ENCODE data around the gene SNX18. TPM values are rescaled to one million over a fixed set of nuclear protein-coding genes. Genes with fewer than 3 reads are reported as not detected.

SNX18 gene
- total RNA-seq, 5 donors from 2014 or later (not counting 1 experiment from before 2014, with no cell fraction given): 13.7 to 35.7 (median 31.1) TPM

DNA sequence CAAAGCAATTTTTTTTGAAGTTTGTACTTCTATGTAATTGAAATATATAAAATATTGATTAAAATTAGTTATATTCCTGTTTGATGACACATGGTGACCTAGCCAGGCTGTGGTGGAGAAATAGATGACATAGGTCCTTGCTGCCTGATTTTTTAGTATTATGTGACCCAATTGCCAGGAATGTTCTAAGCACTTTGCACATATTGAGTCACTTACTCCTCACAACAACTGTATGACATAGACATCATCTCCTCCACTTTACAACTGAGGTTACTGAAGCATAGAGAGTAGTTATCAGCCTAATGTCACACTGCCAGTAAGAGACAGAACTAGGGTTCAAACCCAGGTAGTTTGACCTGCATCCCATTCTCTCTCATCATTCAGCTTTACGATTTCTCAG, 26.2 kb upstream of the SNX18 start:
- no peak for DNase-seq
- Histone ChIP-seq H3K27ac (ENCODE audit: low read length) (no peak overlapping the region), H3K27me3 (replicated peaks in 1 of 2; ENCODE audit: control insufficient read depth in 2 of 2, extremely low read depth in 1 of 2, insufficient read depth in 2 of 2, low read length in 1 of 2) (no peaks in the 10 kb centered on the region), H3K9me3 (no peaks in the 10 kb centered on the region), H3K4me3 (ENCODE audit: control insufficient read depth in 1 of 2, extremely low read depth in 1 of 2, low read length in 1 of 2) (no peak overlapping the region), H3K4me1 (ENCODE audit: control insufficient read depth in 1 of 2, extremely low read depth in 1 of 2, insufficient read depth in 2 of 2, low read length in 2 of 2) (no peaks in the 10 kb centered on the region), H3K36me3 (ENCODE audit: control insufficient read depth in 2 of 2, extremely low read depth in 1 of 2, insufficient read depth in 1 of 2, low read length in 1 of 2) (no peaks in the 10 kb centered on the region)
- peaks cover 0 to 5% of the 10 kb centered on the region in 2 donors for H3K27me3 Mint-ChIP-seq
- H3K4me1 Mint-ChIP-seq: peaks cover 0 to 4% (median 0%) of the 10 kb centered on the region in 3 donors
- CTCF ChIA-PET: no interaction called here
- no peaks in the 10 kb centered on the region for H3K36me3 Mint-ChIP-seq
- POLR2A ChIA-PET: no interaction called here
- no peak overlapping the region for H3K27ac Mint-ChIP-seq
- WGBS (ENCODE audit: insufficient coverage): no CpG with 5 or more reads among the region's 1 CpG
- no peaks in the 10 kb centered on the region for H3K9me3 Mint-ChIP-seq
- no peak overlapping the region for H3K4me3 Mint-ChIP-seq
- no peak for ATAC-seq (replicated peaks in 1 of 4)

DNA sequence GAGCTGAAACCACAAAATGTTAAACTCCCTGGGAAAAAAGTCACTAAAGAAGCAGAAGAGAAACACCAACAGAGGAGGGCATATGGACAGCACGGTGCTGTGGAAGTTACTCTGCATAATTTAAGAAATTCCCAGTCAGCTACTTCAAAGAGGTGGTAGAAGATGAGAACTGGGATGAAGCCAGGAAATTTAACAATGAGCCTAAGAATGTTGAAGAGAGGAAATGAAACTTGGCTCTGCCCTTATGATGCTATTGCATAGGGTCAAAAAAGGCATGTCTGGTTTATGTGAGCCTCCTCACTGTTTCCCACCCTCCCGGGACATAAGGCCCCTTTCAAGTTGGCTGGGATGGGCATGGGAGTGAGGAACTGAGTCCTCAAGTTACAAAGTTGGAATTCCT, 25.4 kb upstream of the SNX18 start:
- Histone ChIP-seq H3K4me1 (ENCODE audit: control insufficient read depth in 1 of 2, extremely low read depth in 1 of 2, insufficient read depth in 2 of 2, low read length in 2 of 2) (no peaks in the 10 kb centered on the region), H3K9me3 (no peaks in the 10 kb centered on the region), H3K36me3 (ENCODE audit: control insufficient read depth in 2 of 2, extremely low read depth in 1 of 2, insufficient read depth in 1 of 2, low read length in 1 of 2) (no peaks in the 10 kb centered on the region), H3K27ac (ENCODE audit: low read length) (no peak overlapping the region), H3K4me3 (ENCODE audit: control insufficient read depth in 1 of 2, extremely low read depth in 1 of 2, low read length in 1 of 2) (no peak overlapping the region), H3K27me3 (replicated peaks in 1 of 2; ENCODE audit: control insufficient read depth in 2 of 2, extremely low read depth in 1 of 2, insufficient read depth in 2 of 2, low read length in 1 of 2) (peaks cover 0 to 4% of the 10 kb centered on the region in 2 experiments)
- Mint-ChIP-seq H3K27ac (no peak overlapping the region), H3K36me3 (no peaks in the 10 kb centered on the region), H3K4me3 (no peak overlapping the region), H3K27me3 (peaks cover 4 to 5% of the 10 kb centered on the region in 2 donors), H3K9me3 (no peaks in the 10 kb centered on the region), H3K4me1 (peaks cover 0 to 4% (median 0%) of the 10 kb centered on the region in 3 donors)
- DNase-seq: no peak
- no peak for ATAC-seq (replicated peaks in 1 of 4)
- POLR2A ChIA-PET: no interaction called here
- CTCF ChIA-PET: interaction anchor here in 1 of 2 donors (0.6 kb wide), 2 partner anchors 1009 to 1010 kb away, joined by 3 to 4 read pairs; no protein-coding TSS in a partner anchor
- 60% methylated on average over 1 of the region's 2 CpGs for WGBS (ENCODE audit: insufficient coverage)

DNA sequence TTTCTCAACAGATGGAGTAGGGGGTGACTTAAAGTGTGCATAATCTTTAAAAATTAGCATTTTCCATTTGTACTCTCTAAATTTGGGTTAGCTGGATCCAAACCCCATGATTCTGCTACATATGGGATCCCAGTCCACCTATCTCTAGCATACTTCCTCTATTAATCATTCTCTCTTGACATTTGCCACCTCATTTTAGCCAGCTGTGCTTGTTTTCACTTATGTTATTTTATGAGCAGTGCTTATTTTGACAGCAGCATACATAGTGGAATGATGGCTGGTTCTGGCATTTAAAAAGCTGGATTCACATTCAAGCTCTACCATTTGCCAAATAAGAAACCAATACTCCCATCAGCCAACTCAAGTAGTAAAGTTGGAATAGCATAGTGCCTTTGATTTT, 22.5 kb upstream of the SNX18 start:
- POLR2A ChIA-PET: no interaction called here

GRCh38 chr5:54514291-54514690, 3.3 kb upstream of the SNX18 start:
- Mint-ChIP-seq H3K36me3 (no peaks in the 10 kb centered on the region), H3K27me3 (peaks cover 0 to 4% of the 10 kb centered on the region in 2 donors), H3K4me1 (peaks cover 9 to 18% (median 10%) of the 10 kb centered on the region in 3 donors), H3K4me3 (no peak overlapping the region), H3K27ac (no peak overlapping the region), H3K9me3 (no peaks in the 10 kb centered on the region)
- no peaks in the 10 kb centered on the region for H3K9me3 ChIP-seq
- no peak for ATAC-seq (replicated peaks in 1 of 4)
- H3K4me1 ChIP-seq (ENCODE audit: control insufficient read depth in 1 of 2, extremely low read depth in 1 of 2, insufficient read depth in 2 of 2, low read length in 2 of 2): peaks cover 8 to 13% of the 10 kb centered on the region in 2 experiments
- H3K4me3 ChIP-seq (ENCODE audit: control insufficient read depth in 1 of 2, extremely low read depth in 1 of 2, low read length in 1 of 2): no peak overlapping the region
- H3K27me3 ChIP-seq (replicated peaks in 1 of 2; ENCODE audit: control insufficient read depth in 2 of 2, extremely low read depth in 1 of 2, insufficient read depth in 2 of 2, low read length in 1 of 2): no peaks in the 10 kb centered on the region
- DNase-seq: no peak
- WGBS (ENCODE audit: insufficient coverage): 10% methylated on average over 4 of the region's 4 CpGs
- CTCF ChIA-PET: no interaction called here
- no peak overlapping the region for H3K27ac ChIP-seq (ENCODE audit: low read length)
- H3K36me3 ChIP-seq (ENCODE audit: control insufficient read depth in 2 of 2, extremely low read depth in 1 of 2, insufficient read depth in 1 of 2, low read length in 1 of 2): no peaks in the 10 kb centered on the region
- POLR2A ChIA-PET: no interaction called here

More for the DNA sequence above, 22.5 kb upstream of the SNX18 start:
- Mint-ChIP-seq H3K27me3 (peaks cover 9 to 15% of the 10 kb centered on the region in 2 donors), H3K27ac (no peak overlapping the region), H3K36me3 (no peaks in the 10 kb centered on the region), H3K9me3 (peaks cover 8 to 14% (median 12%) of the 10 kb centered on the region in 3 donors), H3K4me1 (no peaks in the 10 kb centered on the region), H3K4me3 (no peak overlapping the region)
- no peaks in the 10 kb centered on the region for H3K36me3 ChIP-seq (ENCODE audit: control insufficient read depth in 2 of 2, extremely low read depth in 1 of 2, insufficient read depth in 1 of 2, low read length in 1 of 2)
- H3K27ac ChIP-seq (ENCODE audit: low read length): no peak overlapping the region
- no peaks in the 10 kb centered on the region for H3K4me1 ChIP-seq (ENCODE audit: control insufficient read depth in 1 of 2, extremely low read depth in 1 of 2, insufficient read depth in 2 of 2, low read length in 2 of 2)
- no peak for ATAC-seq (replicated peaks in 1 of 4)
- no peaks in the 10 kb centered on the region for H3K9me3 ChIP-seq
- H3K4me3 ChIP-seq (ENCODE audit: control insufficient read depth in 1 of 2, extremely low read depth in 1 of 2, low read length in 1 of 2): no peak overlapping the region
- DNase-seq: no peak
- H3K27me3 ChIP-seq (replicated peaks in 1 of 2; ENCODE audit: control insufficient read depth in 2 of 2, extremely low read depth in 1 of 2, insufficient read depth in 2 of 2, low read length in 1 of 2): peaks cover 0 to 5% of the 10 kb centered on the region in 2 experiments
- CTCF ChIA-PET: no interaction called here

GRCh38 chr5:54514841-54515432, 2.6 kb upstream of the SNX18 start:
- ChIA-PET CTCF (interaction anchor here in 1 of 2 donors (5.6 kb wide), 1 partner anchor 330 kb away, joined by 91 read pairs; no protein-coding TSS in a partner anchor), POLR2A (no interaction called here)
- DNase-seq: no peak
- no peaks in the 10 kb centered on the region for H3K27me3 ChIP-seq (replicated peaks in 1 of 2; ENCODE audit: control insufficient read depth in 2 of 2, extremely low read depth in 1 of 2, insufficient read depth in 2 of 2, low read length in 1 of 2)
- H3K4me1 ChIP-seq (ENCODE audit: control insufficient read depth in 1 of 2, extremely low read depth in 1 of 2, insufficient read depth in 2 of 2, low read length in 2 of 2): peaks cover 14 to 16% of the 10 kb centered on the region in 2 experiments
- H3K27ac ChIP-seq (ENCODE audit: low read length): no peak overlapping the region
- Mint-ChIP-seq H3K27me3 (peaks cover 0 to 4% of the 10 kb centered on the region in 2 donors), H3K4me3 (no peak overlapping the region), H3K27ac (no peak overlapping the region), H3K9me3 (no peaks in the 10 kb centered on the region), H3K36me3 (peaks cover 3% of the 10 kb centered on the region), H3K4me1 (peaks cover 16 to 25% (median 17%) of the 10 kb centered on the region in 3 donors)
- H3K4me3 ChIP-seq (ENCODE audit: control insufficient read depth in 1 of 2, extremely low read depth in 1 of 2, low read length in 1 of 2): no peak overlapping the region
- ATAC-seq (replicated peaks in 1 of 4): no peak
- H3K9me3 ChIP-seq: no peaks in the 10 kb centered on the region
- H3K36me3 ChIP-seq (ENCODE audit: control insufficient read depth in 2 of 2, extremely low read depth in 1 of 2, insufficient read depth in 1 of 2, low read length in 1 of 2): no peaks in the 10 kb centered on the region
- WGBS (ENCODE audit: insufficient coverage): 99% methylated on average over 7 of the region's 8 CpGs

DNA sequence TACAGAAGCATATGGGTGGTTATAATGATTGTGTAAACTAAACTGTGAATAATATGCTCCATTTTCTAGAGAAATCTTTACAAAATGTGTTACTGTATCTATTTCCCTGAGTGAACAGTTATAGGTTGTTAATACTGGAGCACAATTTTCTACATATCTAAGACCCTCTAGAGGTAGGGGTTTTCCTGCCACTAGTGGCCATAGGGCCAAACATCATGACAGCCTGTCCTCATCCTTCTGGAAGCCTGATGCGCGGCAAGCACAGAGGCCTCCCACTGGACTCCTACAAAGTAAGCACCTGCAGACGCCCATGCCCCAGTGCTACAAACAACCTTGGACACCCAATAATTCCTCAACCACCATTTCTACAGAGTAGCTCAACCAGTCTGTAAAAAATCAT, 1.9 kb upstream of the SNX18 start:
- Histone ChIP-seq H3K4me1 (ENCODE audit: control insufficient read depth in 1 of 2, extremely low read depth in 1 of 2, insufficient read depth in 2 of 2, low read length in 2 of 2) (peaks cover 20% of the 10 kb centered on the region in 2 experiments), H3K36me3 (ENCODE audit: control insufficient read depth in 2 of 2, extremely low read depth in 1 of 2, insufficient read depth in 1 of 2, low read length in 1 of 2) (no peaks in the 10 kb centered on the region), H3K9me3 (no peaks in the 10 kb centered on the region), H3K27me3 (replicated peaks in 1 of 2; ENCODE audit: control insufficient read depth in 2 of 2, extremely low read depth in 1 of 2, insufficient read depth in 2 of 2, low read length in 1 of 2) (no peaks in the 10 kb centered on the region), H3K27ac (ENCODE audit: low read length) (no peak overlapping the region), H3K4me3 (ENCODE audit: control insufficient read depth in 1 of 2, extremely low read depth in 1 of 2, low read length in 1 of 2) (no peak overlapping the region)
- 88% methylated on average over 3 of the region's 3 CpGs for WGBS (ENCODE audit: insufficient coverage)
- POLR2A ChIA-PET: no interaction called here
- DNase-seq: no peak
- peaks cover 3% of the 10 kb centered on the region for H3K36me3 Mint-ChIP-seq
- H3K4me3 Mint-ChIP-seq: no peak overlapping the region
- no peak for ATAC-seq (replicated peaks in 1 of 4)
- peaks cover 22 to 32% (median 23%) of the 10 kb centered on the region in 3 donors for H3K4me1 Mint-ChIP-seq
- H3K27me3 Mint-ChIP-seq: peaks cover 0 to 4% of the 10 kb centered on the region in 2 donors
- CTCF ChIA-PET: interaction anchor here (1.7 to 5.6 kb wide), 3 partner anchors 329 to 358 kb away, joined by 4 to 91 read pairs (median 32); no protein-coding TSS in a partner anchor
- no peak overlapping the region for H3K27ac Mint-ChIP-seq
- H3K9me3 Mint-ChIP-seq: no peaks in the 10 kb centered on the region

Data from T-cell (primary cell).